NCI-H226 (cell line): ENCODE results near the gene SERINC2.
"Not testable (repeated sequence)": the region's sequence is repeated elsewhere in the genome, so short reads cannot be mapped to it uniquely, and the experiment has no call there.

Experiments
- DNase-seq: peaks from one replicate; pipeline ENCODE4 v3.0.0-alpha.2; 2015

The SERINC2 gene

DNA sequence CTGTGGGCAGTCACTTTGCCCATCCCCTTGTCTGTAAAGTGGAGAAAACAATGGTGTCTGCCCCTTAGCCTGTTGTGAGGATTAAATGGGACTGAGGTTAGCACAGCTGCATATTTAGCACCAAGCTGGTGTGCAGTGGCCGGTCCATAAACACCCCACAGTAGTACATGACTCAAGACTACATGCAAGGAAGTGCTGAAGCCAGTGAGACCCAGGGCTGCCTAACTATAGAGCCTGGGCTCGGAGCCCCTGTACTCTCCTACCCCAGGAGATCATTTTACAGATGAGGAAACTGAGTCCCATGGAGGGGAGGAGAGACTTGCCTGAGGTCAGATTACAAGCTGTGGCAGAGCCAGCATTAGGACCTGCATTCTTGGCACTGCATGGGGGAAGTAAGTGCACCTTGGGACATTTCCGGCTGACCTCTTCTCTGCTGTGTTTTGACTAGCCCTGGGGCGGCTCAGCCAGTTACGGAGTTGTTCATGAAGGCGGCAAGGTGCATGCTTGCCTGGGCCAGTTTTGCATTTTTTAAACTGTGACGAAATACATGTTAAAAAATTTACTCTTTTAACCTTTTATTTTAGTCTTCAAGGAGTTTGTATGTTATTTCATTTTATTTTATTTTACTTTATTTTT is 3.2 kb downstream of the SERINC2 start:
- DNase-seq, result no peak

DNA sequence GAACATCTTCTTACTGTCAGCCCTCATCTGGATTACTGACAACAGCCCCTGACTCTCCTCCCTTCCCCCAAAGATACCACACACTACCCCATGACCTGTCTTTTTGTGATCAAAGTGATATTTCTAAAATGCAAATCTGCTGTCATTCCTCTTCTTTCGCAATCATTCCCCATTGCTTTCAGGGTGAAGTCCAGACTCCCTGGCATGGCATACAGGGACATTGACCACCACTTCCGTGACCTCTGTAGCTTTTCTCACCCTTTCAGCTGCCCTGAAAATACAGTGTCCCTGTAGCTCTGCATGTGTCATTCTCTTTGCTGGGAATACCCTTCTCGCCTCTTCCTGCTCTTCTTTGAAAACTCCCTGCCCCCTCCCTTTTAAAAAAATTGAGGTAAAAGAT is 4.1 kb downstream of the SERINC2 start:
- DNase-seq, result no peak

DNA sequence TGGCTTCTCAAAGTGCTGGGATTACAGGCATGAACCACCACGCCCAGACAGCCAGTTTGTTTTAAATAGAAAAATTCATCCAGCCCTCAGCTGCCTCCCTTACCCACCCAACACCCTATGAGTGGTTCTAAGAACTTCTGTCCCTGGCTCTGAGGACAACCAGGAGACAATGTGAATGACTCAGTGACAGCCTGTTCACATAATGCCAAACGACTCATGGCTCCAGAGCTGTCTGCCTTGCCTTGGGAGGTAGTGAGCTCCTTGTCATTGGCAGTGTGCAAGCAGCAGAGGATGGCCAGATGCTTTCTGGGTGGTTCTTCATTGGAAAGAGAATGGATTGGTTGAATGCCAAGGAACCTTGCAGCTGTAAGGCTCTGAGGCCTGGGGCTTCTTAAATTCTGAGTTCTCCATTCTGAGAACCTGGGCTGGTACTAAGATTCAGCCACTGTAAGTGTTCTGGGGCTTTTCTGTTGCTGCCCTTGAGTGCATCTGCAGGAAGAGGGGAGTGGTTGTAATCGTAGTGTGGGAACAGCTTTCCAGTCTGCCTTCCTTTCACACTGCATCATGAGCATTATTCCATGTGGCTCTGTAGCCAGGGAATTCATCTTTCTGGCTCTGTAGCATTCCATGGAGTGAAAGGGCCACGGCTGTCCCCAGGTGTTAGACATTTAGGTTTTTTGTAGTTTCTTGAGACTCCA is 5.8 kb downstream of the SERINC2 start:
- no peak for DNase-seq

DNA sequence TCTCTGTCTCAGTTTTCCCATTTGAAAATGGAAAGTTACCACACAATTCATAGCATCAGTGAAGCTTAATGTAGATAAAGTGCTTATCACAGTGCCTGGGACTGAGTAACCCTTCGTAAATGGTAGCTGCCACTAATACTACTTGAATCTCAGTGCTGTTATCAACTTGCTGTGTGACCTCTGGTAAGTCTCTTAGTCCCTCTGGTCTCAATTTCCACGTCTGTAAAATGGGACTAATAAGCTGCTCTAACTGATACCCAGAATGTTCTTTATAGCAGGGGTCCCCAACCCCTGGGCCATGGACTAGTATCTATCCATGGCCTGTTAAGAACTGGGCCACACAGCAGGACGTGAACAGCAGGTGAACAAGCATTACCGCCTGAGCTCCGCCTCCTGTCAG is 7.7 kb downstream of the SERINC2 start:
- no peak for DNase-seq

DNA sequence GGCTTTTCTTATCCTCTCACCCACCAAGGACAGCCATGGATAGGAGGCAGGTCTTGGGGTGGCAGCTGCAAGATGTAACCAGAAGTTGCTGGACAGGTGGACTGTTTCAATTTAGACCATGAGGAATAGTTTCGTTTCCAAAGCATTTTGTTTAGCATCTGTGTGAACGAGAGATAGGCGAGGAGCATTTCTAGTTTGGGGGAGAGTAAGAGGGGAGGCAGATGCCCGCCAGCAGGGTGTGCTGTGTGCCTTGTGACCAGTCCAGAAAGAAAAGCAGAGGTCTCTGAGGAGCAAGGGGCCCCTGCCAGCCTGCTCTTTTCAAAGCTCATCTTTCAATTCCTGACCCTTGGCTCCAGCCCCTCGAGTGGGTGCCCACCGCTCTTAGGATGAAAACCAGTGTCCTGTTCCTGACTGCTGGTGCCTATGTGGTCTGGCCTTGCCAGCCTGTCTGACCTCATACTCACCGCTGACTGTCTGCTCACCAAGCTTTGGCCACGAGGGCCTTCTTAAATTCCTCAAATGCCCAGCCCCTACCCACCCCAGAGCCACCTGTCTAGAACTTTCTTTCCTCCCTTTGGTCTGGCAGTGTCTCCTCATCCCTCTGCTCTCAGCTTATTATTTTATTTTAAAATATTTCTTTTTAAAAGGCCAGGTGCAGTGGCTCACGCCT is 8.5 kb downstream of the SERINC2 start:
- no peak for DNase-seq

DNA sequence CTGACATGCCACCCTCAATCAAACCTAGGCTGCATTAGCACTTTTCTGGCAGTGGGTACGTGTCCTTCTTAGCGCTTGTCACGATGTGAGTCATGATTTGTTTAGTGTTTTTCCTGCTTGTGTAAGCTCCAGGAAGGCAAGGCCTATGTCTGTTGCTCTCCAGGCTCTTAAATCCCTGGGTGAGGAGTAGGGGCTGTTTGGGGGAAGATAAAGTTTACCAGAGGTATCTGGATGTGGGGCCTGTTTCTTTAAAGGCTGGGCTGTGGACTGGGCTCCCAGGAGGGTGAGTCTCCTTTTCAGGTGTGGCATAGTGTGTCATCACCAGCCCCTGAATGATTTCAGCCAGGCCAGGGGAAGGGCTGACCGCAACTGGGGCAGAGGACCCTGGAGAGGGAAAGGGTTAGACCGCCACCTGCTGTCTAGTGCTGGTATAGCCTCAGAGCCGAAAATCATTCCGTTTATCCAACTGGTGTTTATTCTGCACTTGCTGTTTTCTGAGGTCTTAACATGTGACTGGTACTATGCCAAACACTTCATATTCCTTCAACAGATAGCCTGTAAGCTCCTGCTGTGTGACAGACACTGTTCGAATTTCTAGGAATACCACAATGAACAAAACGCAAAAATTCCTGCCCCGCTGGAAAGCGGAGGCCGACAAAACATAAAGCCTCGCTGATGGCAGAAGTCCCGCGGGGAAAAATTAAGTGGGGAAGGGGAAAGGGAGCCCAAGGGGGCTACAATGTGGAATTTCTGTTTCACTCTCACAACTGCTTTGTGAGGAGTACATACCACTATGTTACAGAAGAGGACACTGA is 9.7 kb downstream of the SERINC2 start:
- DNase-seq, result peak; percentile 82

DNA sequence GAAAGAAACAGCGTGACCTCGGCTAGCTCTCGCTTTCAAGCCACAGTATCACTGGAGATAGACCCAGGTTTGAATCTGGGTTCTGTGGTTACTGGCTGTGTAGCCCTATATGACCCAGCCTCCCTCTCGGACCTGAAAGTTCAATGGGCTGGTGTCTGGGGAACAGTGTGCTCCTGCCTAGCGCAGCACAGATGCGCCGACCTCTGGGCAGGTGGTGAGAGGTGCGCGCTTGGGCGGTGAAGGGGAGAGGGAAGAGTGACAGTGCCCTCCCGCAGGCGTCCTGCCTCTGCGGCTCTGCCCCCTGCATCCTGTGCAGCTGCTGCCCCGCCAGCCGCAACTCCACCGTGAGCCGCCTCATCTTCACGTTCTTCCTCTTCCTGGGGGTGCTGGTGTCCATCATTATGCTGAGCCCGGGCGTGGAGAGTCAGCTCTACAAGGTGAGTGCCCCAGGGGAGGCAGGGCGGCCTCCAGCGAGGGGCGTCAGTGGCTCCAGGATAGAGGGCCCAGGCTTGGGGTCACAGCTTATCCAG is 10.5 kb downstream of the SERINC2 start:
- no peak for DNase-seq

DNA sequence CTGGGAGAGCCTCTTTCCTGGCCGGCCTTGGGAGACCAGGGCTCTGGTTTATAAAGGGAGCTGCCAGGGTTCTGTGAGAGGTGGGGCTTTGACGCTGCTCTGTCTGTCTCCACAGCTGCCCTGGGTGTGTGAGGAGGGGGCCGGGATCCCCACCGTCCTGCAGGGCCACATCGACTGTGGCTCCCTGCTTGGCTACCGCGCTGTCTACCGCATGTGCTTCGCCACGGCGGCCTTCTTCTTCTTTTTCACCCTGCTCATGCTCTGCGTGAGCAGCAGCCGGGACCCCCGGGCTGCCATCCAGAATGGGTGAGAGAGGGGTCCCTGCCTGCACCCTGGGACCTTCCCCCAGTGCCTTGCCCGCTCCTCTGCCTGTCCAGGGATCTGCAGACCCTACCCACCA is 11.6 kb downstream of the SERINC2 start:
- DNase-seq, result no peak

DNA sequence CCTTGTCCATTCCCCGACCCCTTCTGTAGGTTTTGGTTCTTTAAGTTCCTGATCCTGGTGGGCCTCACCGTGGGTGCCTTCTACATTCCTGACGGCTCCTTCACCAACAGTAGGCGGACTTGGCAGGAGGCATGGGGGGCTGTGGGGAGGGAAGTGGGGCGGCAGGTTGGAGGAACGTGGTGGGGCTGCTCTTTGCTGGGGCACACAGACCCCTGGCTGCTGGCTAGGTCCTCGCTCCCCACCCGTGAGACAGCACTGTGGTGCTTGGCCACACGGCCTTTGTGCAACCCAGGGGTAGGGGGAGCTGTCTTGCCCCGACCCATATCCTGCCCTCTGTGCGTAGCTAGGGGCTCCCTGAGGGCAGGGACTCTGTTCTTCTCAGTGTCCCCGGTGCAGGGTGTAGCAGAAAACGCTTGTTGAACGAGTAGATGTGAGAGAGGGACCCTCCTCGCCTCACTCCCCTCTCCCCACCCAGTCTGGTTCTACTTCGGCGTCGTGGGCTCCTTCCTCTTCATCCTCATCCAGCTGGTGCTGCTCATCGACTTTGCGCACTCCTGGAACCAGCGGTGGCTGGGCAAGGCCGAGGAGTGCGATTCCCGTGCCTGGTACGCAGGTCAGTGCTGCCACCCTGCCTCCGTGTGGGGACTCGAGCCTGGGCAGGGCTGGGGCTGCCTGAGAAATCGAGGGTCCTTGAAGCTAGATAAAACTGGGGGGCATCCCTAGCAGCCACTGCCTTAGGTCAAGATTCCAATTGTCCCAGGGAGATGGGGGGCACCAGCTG is 12.5 kb downstream of the SERINC2 start:
- no peak for DNase-seq

DNA sequence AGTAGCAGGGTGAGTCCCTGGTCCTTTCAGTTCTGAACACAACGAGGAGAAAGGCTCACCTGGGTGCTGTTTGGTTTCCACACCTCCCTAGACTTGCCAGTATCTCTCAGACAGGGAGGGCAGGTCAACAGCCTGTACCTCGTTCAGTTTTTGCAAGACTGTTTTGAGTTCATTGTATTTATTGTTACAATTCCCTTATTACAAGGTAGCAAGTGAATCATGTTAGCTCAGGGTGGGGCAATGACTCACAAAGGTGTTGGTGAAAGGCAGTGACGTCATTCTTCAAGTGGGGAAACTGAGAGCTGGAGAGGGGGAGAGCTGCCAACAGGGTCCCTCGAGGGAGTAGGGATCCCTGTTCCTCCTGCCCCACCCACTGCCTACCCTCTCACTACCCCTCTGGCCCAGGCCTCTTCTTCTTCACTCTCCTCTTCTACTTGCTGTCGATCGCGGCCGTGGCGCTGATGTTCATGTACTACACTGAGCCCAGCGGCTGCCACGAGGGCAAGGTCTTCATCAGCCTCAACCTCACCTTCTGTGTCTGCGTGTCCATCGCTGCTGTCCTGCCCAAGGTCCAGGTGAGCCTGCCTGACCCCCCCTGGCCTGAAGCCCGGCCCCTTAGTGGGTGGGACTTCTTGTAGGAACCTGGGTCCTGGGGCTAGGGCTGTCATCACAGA is 13.4 kb downstream of the SERINC2 start:
- DNase-seq, result no peak

DNA sequence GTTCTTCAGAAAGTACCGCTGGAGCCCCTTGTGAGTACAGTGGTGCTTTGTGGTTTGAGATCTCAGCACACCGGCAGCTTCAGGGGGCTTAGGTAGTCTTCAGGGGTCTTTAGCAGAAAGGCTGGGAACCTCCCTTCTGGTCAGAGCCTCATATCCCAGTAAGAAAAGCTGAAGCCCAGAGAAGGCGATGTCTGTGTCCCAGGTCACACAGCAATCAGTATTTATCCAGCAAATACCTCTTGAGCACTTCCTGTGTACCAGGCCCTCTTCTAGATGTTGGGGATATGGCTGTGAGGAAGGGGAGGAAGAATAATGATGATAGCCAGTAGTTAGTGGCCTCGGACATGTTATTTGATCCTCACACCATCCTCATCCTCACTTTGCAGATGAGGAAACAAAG is 14.3 kb downstream of the SERINC2 start:
- DNase-seq, result no peak

DNA sequence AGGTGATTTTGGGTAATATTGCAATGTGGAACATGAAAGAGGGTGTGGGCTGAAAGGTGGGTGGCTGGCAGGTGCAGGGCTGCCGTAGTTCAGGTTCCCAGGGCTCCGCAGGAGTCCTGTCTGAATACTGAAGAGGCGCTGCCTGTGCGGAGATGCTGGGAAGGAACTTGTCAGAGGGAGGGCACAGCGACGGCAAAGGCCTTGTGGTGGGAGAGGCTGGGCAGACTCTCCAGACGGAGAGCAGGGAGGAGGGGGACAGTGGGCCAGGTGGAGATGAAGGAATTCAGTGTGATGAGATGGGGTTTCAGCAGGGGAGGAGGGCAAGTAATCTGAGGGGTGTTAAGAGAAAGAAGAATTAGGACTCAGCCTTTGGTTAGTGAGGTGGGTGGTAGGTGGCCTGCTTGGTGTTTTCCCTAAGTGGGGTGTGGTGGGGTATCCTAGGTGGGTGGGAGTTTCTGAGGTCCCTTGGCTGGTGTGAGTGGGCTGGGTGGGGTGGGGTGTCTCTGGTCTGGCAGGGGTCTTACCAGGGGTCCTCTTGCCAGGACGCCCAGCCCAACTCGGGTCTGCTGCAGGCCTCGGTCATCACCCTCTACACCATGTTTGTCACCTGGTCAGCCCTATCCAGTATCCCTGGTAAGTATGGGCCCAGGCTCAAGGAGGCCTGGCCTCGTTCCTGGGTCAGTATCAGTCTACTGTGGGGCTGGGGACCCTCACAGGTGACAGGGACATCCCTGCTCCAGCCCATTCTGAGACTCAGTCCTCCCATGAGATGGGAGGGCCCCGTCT is 15.6 kb downstream of the SERINC2 start:
- no peak for DNase-seq

DNA sequence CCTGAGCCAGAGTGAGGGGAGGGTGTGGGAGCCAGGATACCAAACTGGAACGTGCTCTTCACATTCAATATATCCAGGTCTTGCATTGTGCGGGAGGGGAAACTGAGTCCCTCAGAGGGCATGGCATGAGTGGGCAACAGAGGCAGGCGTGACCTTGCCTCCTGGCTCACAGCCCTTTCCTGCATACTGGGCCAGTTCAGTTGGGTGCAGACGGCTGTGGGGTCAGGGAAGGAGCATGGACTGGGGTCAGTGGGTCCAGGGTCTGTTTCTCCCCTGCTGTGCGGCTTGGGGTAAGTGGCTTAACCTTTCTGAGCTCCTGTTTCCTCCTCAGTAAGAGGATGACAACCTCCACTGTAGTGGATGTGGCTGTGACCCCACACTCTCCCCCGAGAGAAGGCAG is 16.6 kb downstream of the SERINC2 start:
- DNase-seq, result no peak

DNA sequence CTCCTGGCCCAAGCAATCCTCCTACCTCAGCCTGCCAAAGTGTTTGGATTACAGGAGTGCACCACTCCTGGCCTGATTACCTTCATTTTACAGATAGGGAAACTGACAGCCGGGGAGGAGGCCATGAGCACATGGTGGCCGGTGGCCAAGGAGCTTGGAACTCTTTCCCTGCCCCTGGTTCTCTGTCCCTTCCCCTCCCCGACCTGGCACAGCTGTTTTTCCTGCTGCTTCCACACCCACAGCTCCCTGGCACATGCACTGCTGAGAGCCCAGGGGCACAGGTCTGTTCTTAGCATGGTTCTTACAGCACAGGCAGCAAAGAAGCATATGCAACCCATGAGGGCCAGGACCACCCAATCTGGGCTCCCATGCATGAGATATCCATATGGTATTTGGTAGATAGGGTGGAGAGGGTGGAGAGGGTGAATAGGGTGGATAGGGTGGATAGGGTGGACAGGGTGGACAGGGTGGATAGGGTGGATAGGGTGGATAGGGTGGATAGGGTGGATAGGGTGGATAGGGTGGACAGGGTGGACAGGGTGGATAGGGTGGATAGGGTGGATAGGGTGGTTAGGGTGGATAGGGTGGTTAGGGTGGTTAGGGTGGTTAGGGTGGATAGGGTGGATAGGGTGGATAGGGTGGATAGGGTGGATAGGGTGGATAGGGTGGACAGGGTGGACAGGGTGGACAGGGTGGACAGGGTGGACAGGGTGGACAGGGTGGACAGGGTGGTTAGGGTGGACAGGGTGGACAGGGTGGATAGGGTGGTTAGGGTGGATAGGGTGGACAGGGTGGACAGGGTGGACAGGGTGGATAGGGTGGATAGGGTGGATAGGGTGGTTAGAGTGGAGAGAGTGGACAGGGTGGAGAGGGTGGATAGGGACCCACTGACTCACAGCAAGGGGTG is 18.6 kb downstream of the SERINC2 start:
- DNase-seq, result not testable (repeated sequence)

DNA sequence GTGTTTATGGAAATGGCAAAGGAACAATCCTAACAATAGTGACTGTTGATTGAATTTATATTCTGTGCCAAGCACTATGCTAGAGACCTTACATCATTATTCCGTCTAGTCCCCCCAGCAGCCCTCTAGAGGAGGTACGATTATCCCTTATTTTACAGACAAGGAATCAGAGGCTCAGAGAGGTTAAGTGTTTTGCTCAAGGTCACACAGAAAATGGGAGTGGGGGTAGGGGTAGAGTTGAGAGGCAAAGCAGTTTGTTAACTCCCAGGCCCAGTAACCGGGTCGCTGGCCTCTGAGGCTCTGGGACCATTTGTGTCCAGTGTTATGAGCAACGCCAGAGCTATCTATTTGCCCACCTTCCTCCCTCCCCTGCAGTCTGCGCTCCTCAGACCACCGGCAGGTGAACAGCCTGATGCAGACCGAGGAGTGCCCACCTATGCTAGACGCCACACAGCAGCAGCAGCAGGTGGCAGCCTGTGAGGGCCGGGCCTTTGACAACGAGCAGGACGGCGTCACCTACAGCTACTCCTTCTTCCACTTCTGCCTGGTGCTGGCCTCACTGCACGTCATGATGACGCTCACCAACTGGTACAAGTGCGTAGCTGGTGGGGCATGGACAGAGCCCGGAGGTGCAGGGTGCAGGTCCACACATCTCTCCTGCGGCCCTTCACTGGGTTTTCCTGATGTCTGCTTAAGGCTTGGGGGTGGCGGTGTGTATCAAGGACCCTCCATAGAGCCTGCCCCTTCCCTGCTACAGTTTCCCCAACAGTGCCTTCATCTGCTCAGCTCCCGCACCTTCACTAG is 19.8 kb downstream of the SERINC2 start:
- DNase-seq, result no peak

DNA sequence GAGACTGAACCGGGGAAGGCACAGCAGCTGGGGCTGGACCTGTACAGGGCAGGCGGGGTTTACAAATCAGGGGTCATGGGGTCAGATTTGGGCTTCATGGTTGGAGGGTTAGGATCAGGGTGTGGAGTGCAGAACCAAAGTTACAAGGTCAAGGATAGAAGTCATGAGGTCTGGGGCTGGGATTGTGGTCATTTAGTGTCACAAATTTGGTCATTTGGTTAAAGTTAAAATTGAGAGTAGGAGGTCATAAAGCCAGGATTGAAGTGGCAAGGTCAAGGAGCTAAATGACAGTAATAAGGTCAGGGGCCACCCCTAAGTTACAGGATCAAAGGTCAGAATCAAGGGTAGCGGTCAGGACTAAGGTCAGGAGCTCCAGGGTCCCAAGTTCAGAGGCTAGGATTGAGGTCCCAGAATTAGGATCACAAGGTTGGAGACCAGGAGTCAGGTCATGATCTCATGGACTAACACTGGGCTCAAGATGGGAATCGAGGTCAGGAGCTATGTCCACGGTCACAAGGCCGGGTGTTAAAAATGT is 20.4 kb downstream of the SERINC2 start:
- DNase-seq, result no peak

DNA sequence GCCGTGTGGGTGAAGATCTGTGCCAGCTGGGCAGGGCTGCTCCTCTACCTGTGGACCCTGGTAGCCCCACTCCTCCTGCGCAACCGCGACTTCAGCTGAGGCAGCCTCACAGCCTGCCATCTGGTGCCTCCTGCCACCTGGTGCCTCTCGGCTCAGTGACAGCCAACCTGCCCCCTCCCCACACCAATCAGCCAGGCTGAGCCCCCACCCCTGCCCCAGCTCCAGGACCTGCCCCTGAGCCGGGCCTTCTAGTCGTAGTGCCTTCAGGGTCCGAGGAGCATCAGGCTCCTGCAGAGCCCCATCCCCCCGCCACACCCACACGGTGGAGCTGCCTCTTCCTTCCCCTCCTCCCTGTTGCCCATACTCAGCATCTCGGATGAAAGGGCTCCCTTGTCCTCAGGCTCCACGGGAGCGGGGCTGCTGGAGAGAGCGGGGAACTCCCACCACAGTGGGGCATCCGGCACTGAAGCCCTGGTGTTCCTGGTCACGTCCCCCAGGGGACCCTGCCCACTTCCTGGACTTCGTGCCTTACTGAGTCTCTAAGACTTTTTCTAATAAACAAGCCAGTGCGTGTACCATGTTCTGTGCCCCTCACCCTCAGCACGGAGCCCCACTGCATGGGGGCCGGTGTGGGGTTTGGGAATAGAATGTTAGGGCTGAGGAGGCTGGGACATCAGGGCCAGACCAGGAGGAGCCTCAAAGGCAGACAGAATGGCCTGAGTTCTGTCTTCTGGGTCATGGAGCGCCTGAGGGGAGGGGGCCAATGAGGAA is 21.3 kb downstream of the SERINC2 start:
- no peak for DNase-seq

DNA sequence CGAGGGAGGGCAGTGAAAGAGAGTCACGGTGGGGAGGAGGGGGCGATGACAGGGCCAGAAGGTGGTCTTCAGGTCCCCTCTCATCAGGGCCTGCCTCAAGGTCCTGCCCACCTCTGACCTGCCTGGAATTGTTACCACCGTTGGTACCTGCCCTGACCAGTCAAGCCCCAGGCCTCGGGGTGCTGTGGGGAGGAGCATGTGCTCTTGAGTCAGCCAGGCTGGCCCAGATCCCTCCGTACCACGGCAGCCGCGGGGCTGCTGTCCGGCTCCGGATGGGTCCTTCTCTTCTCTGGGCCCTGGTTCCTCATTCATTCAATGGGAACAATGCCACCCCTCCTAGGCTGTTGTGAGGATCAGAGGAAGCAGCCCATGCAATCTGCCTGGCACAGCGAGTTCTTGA is 22.0 kb downstream of the SERINC2 start:
- DNase-seq, result no peak
